Pulmonary artery endothelial cell (primary cell): ENCODE measurements around the gene HNRNPR. TPM values are rescaled to one million over a fixed set of nuclear protein-coding genes. Genes with fewer than 3 reads are reported as not detected.
"Not testable (repeated sequence)": the region's sequence is repeated elsewhere in the genome, so short reads cannot be mapped to it uniquely, and the experiment has no call there.

Experiments
- DNase-seq: peaks from one replicate; pipeline ENCODE4 v3.0.0-alpha.2; 2011; ENCODE audit warnings: low read depth, low spot score
- total RNA-seq: library from RNA; depleted of rRNA; stranded (reverse); fragments of >200 nt; gene quantifications from 2 replicates; pipeline ENCODE4 v1.2.3, GENCODE V29; 2014

HNRNPR gene
- total RNA-seq, 1 donor from 2014 or later: 130 TPM

GRCh38 chr1:23331713-23332112, 12.4 kb downstream of the HNRNPR start:
- DNase-seq: no peak

- no peak for DNase-seq
Observed at GRCh38 chr1:23330846-23331245, 13.2 kb downstream of the HNRNPR start.

- no peak for DNase-seq
Observed at GRCh38 chr1:23325393-23325792, 18.7 kb downstream of the HNRNPR start.

GRCh38 chr1:23322770-23323169, 21.3 kb downstream of the HNRNPR start:
- DNase-seq: no peak

GRCh38 chr1:23310280-23310679, 33.8 kb downstream of the HNRNPR start:
- DNase-seq: not testable (repeated sequence)

GRCh38 chr1:23304140-23304620, 39.9 kb downstream of the HNRNPR start:
- DNase-seq: no peak

GRCh38 chr1:23303524-23303923, 40.6 kb downstream of the HNRNPR start:
- DNase-seq: no peak

GRCh38 chr1:23296931-23297330, 47.2 kb downstream of the HNRNPR start:
- DNase-seq: no peak

GRCh38 chr1:23291706-23292105, 52.4 kb downstream of the HNRNPR start:
- DNase-seq: no peak

- peak; percentile 81 for DNase-seq
Observed at GRCh38 chr1:23290836-23291565, 53.1 kb downstream of the HNRNPR start.

GRCh38 chr1:23288671-23289070, 55.4 kb downstream of the HNRNPR start:
- no peak for DNase-seq

GRCh38 chr1:23288201-23288600, 55.9 kb downstream of the HNRNPR start:
- DNase-seq: no peak

GRCh38 chr1:23286401-23286800, 57.7 kb downstream of the HNRNPR start:
- no peak for DNase-seq

- DNase-seq: no peak
Observed at GRCh38 chr1:23283667-23284602, 60.1 kb downstream of the HNRNPR start.

- peak; percentile 3 for DNase-seq
Observed at GRCh38 chr1:23282957-23283356, 61.1 kb downstream of the HNRNPR start.

- DNase-seq: no peak
Observed at GRCh38 chr1:23278717-23279116, 65.4 kb downstream of the HNRNPR start.

- no peak for DNase-seq
Observed at GRCh38 chr1:23276531-23276930, 67.6 kb downstream of the HNRNPR start.

- DNase-seq: no peak
Observed at GRCh38 chr1:23274134-23274505, 70.0 kb downstream of the HNRNPR start.

- peak; percentile 91 for DNase-seq
Observed at GRCh38 chr1:23273450-23274133, 70.5 kb downstream of the HNRNPR start.

- no peak for DNase-seq
Observed at GRCh38 chr1:23263380-23263887, 80.7 kb downstream of the HNRNPR start.

- not testable (repeated sequence) for DNase-seq
Observed at GRCh38 chr1:23258082-23258481, 86.0 kb downstream of the HNRNPR start.

GRCh38 chr1:23257371-23257770, 86.7 kb downstream of the HNRNPR start:
- DNase-seq: not testable (repeated sequence)
